Activated T-cell treated with anti-CD3 and anti-CD28 coated beads, Interleukin-2, amount 50 U/mL, for 72 hours (primary cell): Measurements from ENCODE around the gene SEMA3A. TPM values are rescaled to one million over a fixed set of nuclear protein-coding genes. Genes with fewer than 3 reads are reported as not detected.

Source experiments
- ATAC-seq, 2 donors: fragments of 150-1000 bp; cut with Tn5 transposase; replicated peaks in 1 of 2; 2 replicates each; pipeline ENCODE4 v1.10.0; 2021; ENCODE audit warnings: moderate library complexity in 2 of 2, mild to moderate bottlenecking in 1 of 2
- DNase-seq, 2 donors: peaks; one replicate each; pipeline ENCODE4 v3.0.0; 2021 to 2022; ENCODE audit warnings: mixed read lengths in 1 of 2
- H3K27ac Mint-ChIP-seq: one replicate; pipeline ENCODE4 v1.8.0; 2022; ENCODE audit warnings: mild to moderate bottlenecking, moderate library complexity, mixed read lengths
- H3K27me3 Mint-ChIP-seq: one replicate; pipeline ENCODE4 v1.8.0; 2022; ENCODE audit warnings: low read depth, mixed read lengths
- H3K36me3 Mint-ChIP-seq, 2 donors: one replicate each; pipeline ENCODE4 v1.8.0; 2022; ENCODE audit warnings: mixed read lengths in 2 of 2, mild to moderate bottlenecking in 1 of 2; ENCODE audit not compliant: insufficient read depth in 2 of 2
- H3K4me1 Mint-ChIP-seq: one replicate; pipeline ENCODE4 v1.8.0; 2022; ENCODE audit warnings: low read depth, mixed read lengths
- H3K4me3 Mint-ChIP-seq, 2 donors: one replicate each; pipeline ENCODE4 v1.8.0; 2022; ENCODE audit warnings: mild to moderate bottlenecking in 2 of 2, mixed read lengths in 2 of 2, moderate library complexity in 2 of 2
- H3K9me3 Mint-ChIP-seq, 2 donors: one replicate each; pipeline ENCODE4 v1.8.0; 2022; ENCODE audit warnings: mixed read lengths in 2 of 2
- total RNA-seq, 2 donors: library from RNA; stranded (reverse); gene quantifications; one replicate each; pipeline ENCODE4 v1.2.3, GENCODE V29; 2022

Gene SEMA3A
- total RNA-seq, 2 donors from 2014 or later: 0.62 to 0.63 TPM

DNA sequence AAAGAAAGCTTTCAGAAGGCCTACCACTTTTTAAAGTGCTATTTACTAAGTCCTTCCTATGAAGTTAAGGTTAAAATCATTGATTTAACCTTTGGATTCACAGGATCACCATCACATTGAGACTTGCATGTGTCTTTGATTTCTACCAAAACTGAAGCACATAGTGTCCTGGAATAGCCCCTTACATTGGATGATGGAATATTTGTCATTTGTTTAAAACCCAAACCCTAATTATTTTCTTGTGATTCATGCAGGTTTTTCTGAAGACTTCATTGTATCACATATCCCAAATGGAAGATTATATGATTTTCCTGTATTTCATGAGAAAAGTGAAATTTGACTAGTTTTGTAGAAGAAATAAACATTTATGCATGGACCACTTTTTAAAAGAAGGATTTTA, 3.3 kb downstream of the SEMA3A start:
- H3K27me3 Mint-ChIP-seq: peaks cover 10% of the 10 kb centered on the region
- H3K36me3 Mint-ChIP-seq: no peaks in the 10 kb centered on the region
- no peak for DNase-seq
- H3K27ac Mint-ChIP-seq: no peak overlapping the region
- ATAC-seq: no peak
- H3K4me3 Mint-ChIP-seq: no peak overlapping the region
- no peaks in the 10 kb centered on the region for H3K9me3 Mint-ChIP-seq
- H3K4me1 Mint-ChIP-seq: peaks cover 44% of the 10 kb centered on the region

DNA sequence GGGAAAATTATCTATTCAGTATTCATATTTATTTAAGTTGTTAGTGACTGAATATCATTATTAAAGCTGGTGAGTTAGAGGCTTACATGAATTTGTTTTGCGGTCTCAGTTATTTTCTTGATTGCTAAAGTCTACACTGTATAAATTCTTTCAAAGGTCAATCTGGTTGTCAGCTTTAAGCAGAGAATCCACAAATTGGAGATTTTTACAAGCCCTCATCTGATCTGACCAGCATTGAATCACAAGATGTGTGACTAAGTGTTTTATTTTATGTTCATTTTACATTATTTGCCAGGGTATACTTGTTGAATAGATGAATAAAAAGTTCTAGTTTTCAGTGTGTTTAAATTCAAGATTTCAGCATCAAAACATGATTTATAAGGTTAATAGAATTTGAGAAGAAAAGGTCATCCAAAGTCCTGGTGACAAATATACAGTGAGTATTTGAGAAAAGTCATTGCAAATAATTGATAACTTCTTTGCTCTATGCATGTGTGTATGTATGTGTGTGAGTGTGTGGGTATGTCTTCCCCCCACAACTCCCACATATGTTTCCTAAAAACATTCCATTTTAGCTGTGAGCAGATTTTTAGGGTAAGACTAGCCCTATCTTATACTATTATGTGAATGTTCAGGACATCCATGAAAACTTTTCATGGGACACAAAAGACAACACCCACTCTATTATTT, 4.4 kb downstream of the SEMA3A start:
- Mint-ChIP-seq H3K27ac (no peak overlapping the region), H3K4me1 (peaks cover 34% of the 10 kb centered on the region), H3K36me3 (no peaks in the 10 kb centered on the region), H3K4me3 (no peak overlapping the region), H3K27me3 (no peaks in the 10 kb centered on the region), H3K9me3 (no peaks in the 10 kb centered on the region)
- ATAC-seq (no peak), DNase-seq (no peak)

DNA sequence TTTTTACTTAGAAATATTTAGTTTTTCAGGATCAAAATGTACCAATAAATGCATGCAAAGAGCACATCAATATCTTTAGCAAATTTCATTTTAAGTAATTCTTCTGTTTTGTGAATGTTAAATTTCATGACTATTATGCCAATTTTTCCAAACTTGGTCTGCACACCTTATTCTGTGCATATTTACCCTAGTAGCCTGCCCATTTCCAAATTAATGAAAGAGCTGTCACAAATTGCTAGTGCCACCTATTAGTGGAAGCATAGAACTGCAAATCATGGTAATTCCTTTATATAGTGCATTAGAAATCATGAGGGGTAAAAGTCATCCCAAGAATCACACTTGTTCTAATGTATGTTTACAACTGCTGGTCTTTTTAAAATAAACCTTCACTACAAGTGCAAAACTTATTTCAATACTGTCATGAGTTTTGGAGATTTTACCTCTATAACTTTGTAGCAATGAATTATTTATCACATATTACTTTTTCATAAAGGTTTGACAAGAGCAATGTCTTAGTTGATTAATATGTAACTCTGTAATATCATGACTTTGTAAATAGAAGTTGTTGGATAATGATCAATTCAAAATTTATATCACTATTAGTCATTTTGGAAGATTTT, 5.7 kb downstream of the SEMA3A start:
- peaks cover 21% of the 10 kb centered on the region for H3K4me1 Mint-ChIP-seq
- DNase-seq (no peak), ATAC-seq (no peak)
- H3K27me3 Mint-ChIP-seq: no peaks in the 10 kb centered on the region
- H3K36me3 Mint-ChIP-seq: no peaks in the 10 kb centered on the region
- H3K27ac Mint-ChIP-seq: no peak overlapping the region
- H3K9me3 Mint-ChIP-seq: no peaks in the 10 kb centered on the region
- H3K4me3 Mint-ChIP-seq: no peak overlapping the region

DNA sequence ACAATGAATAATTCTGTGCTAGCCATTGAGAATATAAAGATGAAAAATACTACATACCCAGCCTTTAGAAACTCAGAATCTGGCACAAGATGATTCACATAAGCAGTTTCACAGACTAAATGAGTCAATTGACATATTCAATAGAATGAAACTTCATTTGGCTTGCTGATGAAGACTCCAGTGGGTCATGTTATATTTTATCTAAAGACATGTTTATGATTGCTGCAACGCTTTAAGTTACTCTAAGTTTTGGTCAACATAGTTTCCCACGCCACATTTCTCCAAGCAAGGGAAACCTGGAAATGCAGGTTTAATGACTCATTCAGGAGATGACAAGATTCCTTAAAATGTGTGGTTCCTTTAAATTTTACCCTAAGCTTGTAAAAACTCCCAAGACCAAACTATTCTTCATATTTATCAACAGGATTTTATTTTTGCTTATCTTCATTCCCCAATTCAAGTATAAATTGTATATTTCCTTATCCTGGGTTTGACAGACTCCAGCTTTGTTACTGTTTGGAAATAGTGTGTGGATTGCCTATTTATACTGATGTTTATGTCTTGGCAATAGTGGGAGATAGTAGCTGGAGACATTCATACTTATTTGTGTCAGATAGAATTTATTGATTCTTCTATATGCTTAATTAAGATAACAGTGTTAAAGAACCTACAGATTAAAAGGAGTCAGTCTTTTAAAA, 6.6 kb downstream of the SEMA3A start:
- no peak for DNase-seq
- Mint-ChIP-seq H3K4me3 (peak overlapping the region; percentile 10 to 43), H3K36me3 (no peaks in the 10 kb centered on the region), H3K27me3 (no peaks in the 10 kb centered on the region), H3K9me3 (no peaks in the 10 kb centered on the region), H3K27ac (no peak overlapping the region), H3K4me1 (peaks cover 21% of the 10 kb centered on the region)
- peak; percentile 67 to 84 for ATAC-seq

DNA sequence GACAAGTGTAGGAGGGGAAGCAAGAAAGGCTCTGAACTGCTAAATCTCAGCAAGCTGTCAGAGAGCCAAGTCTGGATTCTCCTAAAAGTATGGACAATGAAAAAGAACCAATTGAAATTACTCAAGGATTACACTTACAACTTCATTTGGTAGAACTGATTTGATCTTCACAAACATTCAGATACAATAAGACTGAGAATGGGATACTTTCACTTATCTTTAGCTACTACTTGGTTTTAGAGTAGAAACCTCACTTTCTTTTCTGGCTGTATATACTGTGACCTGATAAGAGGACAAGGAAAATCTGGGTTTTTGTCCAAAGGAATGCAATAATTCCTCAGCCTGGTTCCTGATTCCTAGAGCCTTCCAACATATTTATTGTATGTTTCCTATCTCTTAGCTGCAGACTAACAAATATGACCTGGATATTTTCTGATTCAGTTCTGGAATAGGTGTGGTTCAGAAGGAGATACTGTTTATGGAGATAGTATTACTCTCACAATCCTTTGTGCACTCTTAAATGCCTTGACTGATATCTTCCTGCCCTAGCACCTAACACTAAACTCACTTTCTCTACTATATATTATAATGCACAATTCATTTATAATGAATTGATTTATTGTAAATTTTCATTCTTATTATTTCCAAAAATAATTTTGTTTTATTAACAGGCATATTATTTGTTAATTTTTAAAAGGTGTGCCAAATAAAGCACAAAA, 7.3 kb downstream of the SEMA3A start:
- peaks cover 21% of the 10 kb centered on the region for H3K4me1 Mint-ChIP-seq
- H3K27me3 Mint-ChIP-seq: no peaks in the 10 kb centered on the region
- H3K9me3 Mint-ChIP-seq: no peaks in the 10 kb centered on the region
- H3K4me3 Mint-ChIP-seq: no peak overlapping the region
- H3K27ac Mint-ChIP-seq: no peak overlapping the region
- no peaks in the 10 kb centered on the region for H3K36me3 Mint-ChIP-seq
- no peak for DNase-seq
- peak; percentile 31 to 38 for ATAC-seq

DNA sequence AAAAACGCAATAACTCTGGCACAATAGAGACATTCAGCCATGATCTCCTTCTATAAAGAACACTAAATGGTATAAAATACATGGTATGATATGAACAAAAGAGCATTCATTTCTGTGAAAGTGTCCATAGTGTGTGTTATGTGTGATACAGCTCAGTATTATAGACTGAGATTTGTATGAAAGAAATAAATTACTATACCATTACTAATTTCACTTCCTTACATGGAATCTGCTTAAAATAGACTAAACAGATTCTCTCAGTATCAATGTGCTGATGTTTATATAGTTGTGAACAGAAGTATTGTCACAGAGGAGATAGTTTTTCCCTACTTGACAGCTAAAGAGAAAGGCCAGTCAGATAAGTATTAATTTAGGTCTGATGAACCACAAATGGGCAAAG, 10.8 kb downstream of the SEMA3A start:
- no peaks in the 10 kb centered on the region for H3K27me3 Mint-ChIP-seq
- ATAC-seq (no peak), DNase-seq (no peak)
- peaks cover 14% of the 10 kb centered on the region for H3K4me1 Mint-ChIP-seq
- H3K27ac Mint-ChIP-seq: no peak overlapping the region
- H3K4me3 Mint-ChIP-seq: no peak overlapping the region
- H3K36me3 Mint-ChIP-seq: no peaks in the 10 kb centered on the region
- no peaks in the 10 kb centered on the region for H3K9me3 Mint-ChIP-seq

DNA sequence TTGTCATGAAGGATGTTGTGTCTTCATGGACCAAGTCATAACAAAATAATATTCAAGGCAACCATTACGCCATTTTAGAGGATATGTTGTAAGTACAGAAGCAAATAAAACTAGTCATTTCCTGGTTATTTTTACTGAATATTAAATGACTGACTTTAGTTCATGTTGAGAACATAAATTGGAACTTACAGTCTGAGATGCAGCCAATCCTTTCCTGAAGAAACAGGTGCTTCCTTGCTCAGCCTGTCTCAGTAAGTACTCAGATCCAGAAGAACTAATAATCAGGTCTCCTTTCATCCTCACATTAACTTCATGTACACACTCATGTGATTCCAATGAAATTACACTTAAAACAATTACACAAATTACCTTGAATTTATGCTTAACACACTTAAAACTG, 12.3 kb downstream of the SEMA3A start:
- no peak overlapping the region for H3K27ac Mint-ChIP-seq
- no peak for DNase-seq
- ATAC-seq: no peak
- no peaks in the 10 kb centered on the region for H3K36me3 Mint-ChIP-seq
- H3K4me3 Mint-ChIP-seq: no peak overlapping the region
- H3K9me3 Mint-ChIP-seq: no peaks in the 10 kb centered on the region
- peaks cover 8% of the 10 kb centered on the region for H3K4me1 Mint-ChIP-seq
- no peaks in the 10 kb centered on the region for H3K27me3 Mint-ChIP-seq

DNA sequence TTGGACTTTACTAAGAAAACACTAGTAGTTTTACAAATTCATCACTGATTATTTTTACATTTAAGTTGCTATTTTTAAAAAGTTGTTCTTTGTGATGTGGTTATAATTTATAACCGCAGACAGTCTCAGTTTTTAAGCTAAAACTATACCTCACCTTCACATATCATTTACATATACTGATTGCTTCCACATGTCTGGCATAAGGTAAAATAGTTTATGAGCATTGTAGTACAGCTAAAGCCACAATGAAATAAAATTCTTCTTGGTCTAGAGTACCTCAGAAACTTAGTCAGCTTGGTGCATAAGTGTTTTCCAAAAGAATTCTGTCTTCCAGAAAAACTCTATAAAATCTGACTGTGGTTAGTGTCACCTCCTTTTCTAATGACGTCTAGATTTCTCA, 13.0 kb downstream of the SEMA3A start:
- H3K27me3 Mint-ChIP-seq: no peaks in the 10 kb centered on the region
- no peak overlapping the region for H3K4me3 Mint-ChIP-seq
- no peaks in the 10 kb centered on the region for H3K36me3 Mint-ChIP-seq
- peaks cover under 1% of the 10 kb centered on the region for H3K4me1 Mint-ChIP-seq
- DNase-seq (no peak), ATAC-seq (no peak)
- H3K9me3 Mint-ChIP-seq: no peaks in the 10 kb centered on the region
- H3K27ac Mint-ChIP-seq: no peak overlapping the region

DNA sequence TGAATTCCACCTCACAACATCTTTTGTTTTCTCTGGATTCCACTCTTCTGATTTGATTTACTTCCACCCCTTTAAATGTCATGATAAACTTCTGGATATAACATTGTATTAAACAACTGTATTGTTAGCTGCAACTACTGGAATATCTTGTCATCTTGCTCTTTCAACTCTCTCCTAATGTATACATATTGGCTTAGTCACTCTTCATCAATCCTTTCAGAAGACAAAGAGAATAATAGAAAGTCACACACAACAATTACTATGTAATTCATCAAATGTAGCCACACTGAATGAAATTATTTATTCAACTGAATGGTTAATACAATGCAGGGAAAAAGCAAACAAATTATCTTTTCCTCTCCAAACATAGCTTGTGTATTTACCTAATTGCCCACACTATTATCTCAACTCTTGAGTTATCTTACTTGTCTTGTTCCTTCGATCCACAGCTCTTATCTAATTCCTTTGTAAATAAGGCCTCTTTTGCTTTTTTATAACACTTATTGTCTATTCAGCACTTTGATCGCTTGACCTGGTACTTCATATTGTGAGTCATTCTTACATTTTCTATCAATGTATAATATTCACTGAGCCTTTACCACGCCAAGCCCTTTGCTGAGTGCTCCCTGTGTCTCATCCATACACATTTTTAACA, 16.7 kb downstream of the SEMA3A start:
- Mint-ChIP-seq H3K4me3 (no peak overlapping the region), H3K27ac (no peak overlapping the region)

DNA sequence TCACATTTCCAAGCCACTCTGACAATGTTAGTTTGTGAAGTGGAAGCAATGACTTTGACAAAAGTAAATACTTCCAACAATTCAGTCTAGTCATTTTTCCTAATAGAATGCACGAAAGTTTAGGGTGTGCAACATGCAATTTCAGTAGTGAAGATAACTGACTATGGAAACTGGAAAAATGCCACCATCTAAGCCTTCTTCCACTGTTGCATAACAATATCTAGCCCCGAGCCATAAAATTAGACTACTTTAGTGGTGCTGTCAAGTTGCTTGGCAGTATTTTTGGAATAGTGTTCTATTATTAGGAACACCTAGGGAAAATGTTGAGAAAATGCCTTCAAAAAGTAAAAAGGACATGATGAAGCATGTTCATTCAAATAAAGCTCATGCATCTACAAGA, 17.9 kb downstream of the SEMA3A start:
- Mint-ChIP-seq H3K4me3 (no peak overlapping the region), H3K27ac (no peak overlapping the region), H3K36me3 (no peaks in the 10 kb centered on the region), H3K9me3 (no peaks in the 10 kb centered on the region), H3K27me3 (no peaks in the 10 kb centered on the region), H3K4me1 (no peaks in the 10 kb centered on the region)
- DNase-seq: no peak
- no peak for ATAC-seq

More for the DNA sequence above, 16.7 kb downstream of the SEMA3A start:
- Mint-ChIP-seq H3K4me1 (no peaks in the 10 kb centered on the region), H3K36me3 (no peaks in the 10 kb centered on the region), H3K9me3 (no peaks in the 10 kb centered on the region), H3K27me3 (no peaks in the 10 kb centered on the region)
- DNase-seq (no peak), ATAC-seq (no peak)

DNA sequence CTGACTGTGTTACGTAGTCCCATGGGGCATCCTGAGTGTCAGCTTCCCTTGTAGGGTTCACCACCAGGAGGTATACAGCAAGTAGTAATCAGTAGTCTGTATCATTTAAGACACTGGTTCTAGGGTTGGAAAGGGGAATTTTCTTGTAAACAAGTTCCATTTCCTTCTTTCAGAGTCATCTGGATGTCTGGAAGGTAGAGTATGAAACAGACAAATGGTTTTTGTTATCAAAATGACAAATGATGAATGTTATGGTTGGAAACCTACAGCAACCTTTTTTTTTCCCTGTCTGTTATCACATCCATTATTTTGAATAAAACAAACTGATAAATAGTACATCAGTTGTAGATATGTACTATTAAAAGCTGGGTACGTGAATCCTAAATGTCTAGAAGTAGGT, 19.1 kb downstream of the SEMA3A start:
- Mint-ChIP-seq H3K4me1 (no peaks in the 10 kb centered on the region), H3K4me3 (no peak overlapping the region), H3K27me3 (no peaks in the 10 kb centered on the region), H3K27ac (no peak overlapping the region), H3K36me3 (no peaks in the 10 kb centered on the region), H3K9me3 (no peaks in the 10 kb centered on the region)
- DNase-seq: no peak
- ATAC-seq: no peak

DNA sequence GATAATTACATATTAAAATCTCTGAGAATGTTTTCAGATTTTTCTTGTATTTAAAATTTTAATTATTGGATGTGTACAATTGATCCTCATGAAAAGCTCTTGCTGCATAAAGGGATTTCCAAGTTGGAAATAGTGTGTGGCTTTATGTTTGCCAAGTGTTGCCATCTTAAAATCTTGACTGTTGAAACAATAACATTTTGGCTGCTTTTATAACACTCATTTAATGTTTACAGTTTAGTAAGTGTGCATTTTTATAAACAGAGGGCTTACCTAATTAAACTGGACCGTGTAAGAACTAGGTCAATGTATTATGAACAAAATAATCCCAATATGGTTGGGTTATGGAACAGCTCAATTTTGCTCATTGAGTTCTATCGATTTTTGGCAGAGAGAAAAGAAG, 23.9 kb downstream of the SEMA3A start:
- DNase-seq (no peak), ATAC-seq (no peak)
- Mint-ChIP-seq H3K27ac (no peak overlapping the region), H3K9me3 (no peaks in the 10 kb centered on the region), H3K4me1 (no peaks in the 10 kb centered on the region), H3K4me3 (no peak overlapping the region), H3K27me3 (no peaks in the 10 kb centered on the region), H3K36me3 (no peaks in the 10 kb centered on the region)

DNA sequence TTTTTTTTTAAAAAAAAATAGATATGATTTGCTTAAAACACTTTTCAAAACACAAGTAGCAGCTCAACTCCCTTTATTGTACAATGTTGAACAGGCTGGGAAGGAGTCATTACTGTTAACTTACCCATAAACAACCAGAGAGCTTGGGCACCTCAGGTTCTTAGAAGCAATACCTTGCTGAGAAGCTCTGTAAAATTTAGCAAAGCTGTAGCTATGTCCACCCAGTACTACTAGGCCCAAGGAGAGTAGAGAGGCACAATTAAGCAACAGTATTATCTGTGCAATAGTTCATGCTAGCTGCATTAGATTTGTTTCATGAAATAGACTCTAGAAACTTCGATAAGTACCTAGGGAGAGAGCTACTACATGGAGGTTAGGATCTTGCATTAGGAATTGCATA, 32.0 kb downstream of the SEMA3A start:
- H3K4me1 Mint-ChIP-seq: no peaks in the 10 kb centered on the region
- no peak overlapping the region for H3K27ac Mint-ChIP-seq
- no peak overlapping the region for H3K4me3 Mint-ChIP-seq
- no peaks in the 10 kb centered on the region for H3K9me3 Mint-ChIP-seq
- no peaks in the 10 kb centered on the region for H3K36me3 Mint-ChIP-seq
- ATAC-seq (no peak), DNase-seq (no peak)
- H3K27me3 Mint-ChIP-seq: no peaks in the 10 kb centered on the region
